Measurements from ENCODE around the gene JAZF1.

Gene JAZF1

GRCh38 chr7:27795977-27796376, 384.6 kb downstream of the JAZF1 start:
- no peak for DNase-seq

- no peak for DNase-seq
Observed at GRCh38 chr7:27793780-27794179, 386.8 kb downstream of the JAZF1 start.

GRCh38 chr7:27788437-27788836, 392.2 kb downstream of the JAZF1 start:
- no peak for DNase-seq

- peak; percentile 5 for DNase-seq
Observed at GRCh38 chr7:27784399-27785053, 396.1 kb downstream of the JAZF1 start.

- DNase-seq, result no peak
Observed at GRCh38 chr7:27782849-27783248, 397.7 kb downstream of the JAZF1 start.

- DNase-seq, result no peak
Observed at GRCh38 chr7:27781188-27781587, 399.4 kb downstream of the JAZF1 start.

Data from NCI-H345 (cell line).